Choroid plexus epithelial cell (primary cell): ENCODE results near the gene MLXIPL.
"Not testable (repeated sequence)": the region's sequence is repeated elsewhere in the genome, so short reads cannot be mapped to it uniquely, and the experiment has no call there.

Experiments
- DNase-seq: peaks from one replicate; pipeline ENCODE4 v3.0.0-alpha.2; 2010; ENCODE audit warnings: low read depth
- H3K4me3 ChIP-seq: 2 replicates; pipeline ENCODE4 v1.5.1; 2011; ENCODE audit warnings: low read depth, mild to moderate bottlenecking, control low read depth, low read length, moderate library complexity
- CTCF ChIP-seq: conservative IDR thresholded peaks from 2 replicates; pipeline ENCODE4 v1.5.1; 2011; ENCODE audit warnings: low read depth, mild to moderate bottlenecking, control low read depth, inconsistent platforms, low read length, moderate library complexity

The MLXIPL gene

GRCh38 chr7:73560109-73560835 is 64.0 kb downstream of the MLXIPL start:
- TF ChIP-seq CTCF: no peak
- no peak overlapping the region for H3K4me3 ChIP-seq
- DNase-seq: peak; percentile 93

GRCh38 chr7:73557397-73558257 is 66.7 kb downstream of the MLXIPL start, which contains the start of gene BCL7B:
TSS of gene BCL7B (minus strand) at chr7:73557690. CDS start at chr7:73557578, 112 bp downstream.
- peak; percentile 58 for DNase-seq
- TF ChIP-seq CTCF: no peak

GRCh38 chr7:73557108-73557396 is 67.3 kb downstream of the MLXIPL start:
- no peak for TF ChIP-seq CTCF
- peak overlapping the region; percentile 89 for H3K4me3 ChIP-seq
- DNase-seq: peak; percentile 92

More at GRCh38 chr7:73557397-73558257, 66.7 kb downstream of the MLXIPL start, which contains the start of gene BCL7B:
- H3K4me3 ChIP-seq: peak within 1 kb of the TSS; percentile 89

- no peak for TF ChIP-seq CTCF
- H3K4me3 ChIP-seq: peak overlapping the region; percentile 89
Observed at GRCh38 chr7:73556208-73557107, 67.9 kb downstream of the MLXIPL start.

GRCh38 chr7:73555411-73555982 is 68.8 kb downstream of the MLXIPL start:
- no peak overlapping the region for H3K4me3 ChIP-seq
- no peak for DNase-seq
- TF ChIP-seq CTCF: no peak

More at GRCh38 chr7:73556208-73557107, 67.9 kb downstream of the MLXIPL start:
- DNase-seq: no peak

GRCh38 chr7:73550093-73550492 is 74.2 kb downstream of the MLXIPL start:
- DNase-seq, H3K4me3 ChIP-seq: not testable (repeated sequence)

GRCh38 chr7:73549176-73549575 is 75.1 kb downstream of the MLXIPL start:
- no peak for DNase-seq
- no peak for TF ChIP-seq CTCF
- H3K4me3 ChIP-seq: no peak overlapping the region
